GM10847 (cell line): ENCODE data around the gene SPATA18.

Experiments used
- POLR2A ChIP-seq: IDR thresholded peaks from 2 replicates; pipeline ENCODE4 v1.6.1; 2011; ENCODE audit not compliant: insufficient read length; ENCODE audit errors: extremely low read depth

Gene SPATA18

GRCh38 chr4:52051213-52051614 lies at the start of gene SPATA18:
Gene SPATA18, plus strand, starts transcription at chr4:52051304. Its CDS starts 401 bp downstream, at chr4:52051705.
- TF ChIP-seq POLR2A: no peak

GRCh38 chr4:52001616-52002015 lies 49.5 kb upstream of the SPATA18 start:
- no peak for TF ChIP-seq POLR2A

- TF ChIP-seq POLR2A: no peak
These were observed 46.7 kb upstream of the SPATA18 start for GRCh38 chr4:52004414-52004813.

- TF ChIP-seq POLR2A: no peak
These were observed 45.4 kb upstream of the SPATA18 start for GRCh38 chr4:52005604-52006273.

- no peak for TF ChIP-seq POLR2A
These were observed 44.2 kb upstream of the SPATA18 start for GRCh38 chr4:52006887-52007286.

GRCh38 chr4:52010986-52011385 lies 40.1 kb upstream of the SPATA18 start:
- TF ChIP-seq POLR2A: no peak

- TF ChIP-seq POLR2A: no peak
These were observed 38.5 kb upstream of the SPATA18 start for GRCh38 chr4:52012651-52013050.

- TF ChIP-seq POLR2A: no peak
These were observed 36.2 kb upstream of the SPATA18 start for GRCh38 chr4:52014903-52015302.

GRCh38 chr4:52015366-52015765 lies 35.7 kb upstream of the SPATA18 start:
- TF ChIP-seq POLR2A: no peak

- no peak for TF ChIP-seq POLR2A
These were observed 34.1 kb upstream of the SPATA18 start for GRCh38 chr4:52016981-52017380.

GRCh38 chr4:52017814-52018213 lies 33.3 kb upstream of the SPATA18 start:
- TF ChIP-seq POLR2A: no peak

GRCh38 chr4:52019936-52020657 lies 31.0 kb upstream of the SPATA18 start, which contains the start of gene LRRC66:
Gene LRRC66, minus strand, starts transcription at chr4:52020363. Its CDS starts 2,750 bp downstream, at chr4:52017613.
- no peak for TF ChIP-seq POLR2A

GRCh38 chr4:52028970-52029369 lies 22.1 kb upstream of the SPATA18 start:
- no peak for TF ChIP-seq POLR2A

- no peak for TF ChIP-seq POLR2A
These were observed 19.1 kb upstream of the SPATA18 start for GRCh38 chr4:52032005-52032404.

GRCh38 chr4:52035190-52035589 lies 15.9 kb upstream of the SPATA18 start:
- no peak for TF ChIP-seq POLR2A

GRCh38 chr4:52036886-52037530 lies 14.1 kb upstream of the SPATA18 start:
- TF ChIP-seq POLR2A: no peak

GRCh38 chr4:52037689-52038102 lies 13.4 kb upstream of the SPATA18 start:
- no peak for TF ChIP-seq POLR2A
